AG09319 (cell line): ENCODE measurements around the gene ATP11A.

ENCODE experiments used
- DNase-seq: peaks from one replicate; pipeline ENCODE4 v3.0.0-alpha.2; 2010; ENCODE audit warnings: low read depth; ENCODE audit errors: extremely low read depth
- CTCF ChIP-seq: IDR thresholded peaks from 2 replicates; pipeline ENCODE4 v1.5.1; 2011; ENCODE audit warnings: low read depth, mild to moderate bottlenecking, inconsistent platforms, low read length, moderate library complexity

The ATP11A gene

GRCh38 chr13:112767506-112768471 is 78.0 kb downstream of the ATP11A start:
- DNase-seq = no peak
- TF ChIP-seq CTCF = no peak

GRCh38 chr13:112768795-112769481 is 79.1 kb downstream of the ATP11A start:
- no peak for DNase-seq
- no peak for TF ChIP-seq CTCF

GRCh38 chr13:112769615-112770014 is 79.8 kb downstream of the ATP11A start:
- TF ChIP-seq CTCF = no peak
- no peak for DNase-seq

GRCh38 chr13:112770504-112770903 is 80.7 kb downstream of the ATP11A start:
- DNase-seq = no peak
- TF ChIP-seq CTCF = no peak

- no peak for TF ChIP-seq CTCF
- DNase-seq = no peak
Measured at GRCh38 chr13:112771139-112771876, 81.5 kb downstream of the ATP11A start.

GRCh38 chr13:112771877-112772538 is 82.2 kb downstream of the ATP11A start:
- no peak for DNase-seq
- TF ChIP-seq CTCF = no peak
